Esophagus muscularis mucosa (tissue), 4 donors: ENCODE data around the gene PLCG1. TPM values are rescaled to one million over a fixed set of nuclear protein-coding genes. Genes with fewer than 3 reads are reported as not detected.

Experiments
- DNase-seq: peaks from one replicate; pipeline ENCODE4 v3.0.0-alpha.2; 2017; ENCODE audit errors: extremely low spot score
- H3K27ac ChIP-seq, 4 donors: fragments of 200-600 bp; sonication (generic); replicated peaks in 1 of 4; 1 replicate in 3 of 4; 2 replicates in 1 of 4; pipeline ENCODE4 v1.5.1; 2016 to 2019; ENCODE audit warnings: mild to moderate bottlenecking in 1 of 4
- H3K27me3 ChIP-seq, 4 donors: fragments of 200-600 bp; sonication (generic); one replicate each; pipeline versions ENCODE4 v1.5.1 to v1.6.0; 2016 to 2019
- H3K36me3 ChIP-seq, 4 donors: fragments of 200-600 bp; sonication (generic); one replicate each; pipeline ENCODE4 v1.5.1; 2016 to 2019
- H3K4me1 ChIP-seq, 4 donors: fragments of 200-600 bp; sonication (generic); one replicate each; pipeline ENCODE4 v1.5.1; 2016 to 2019
- H3K4me3 ChIP-seq, 4 donors: fragments of 200-600 bp; sonication (generic); 1 replicate in 2 of 4; 2 replicates in 2 of 4; pipeline ENCODE4 v1.5.1; 2016 to 2019; ENCODE audit warnings: mild to moderate bottlenecking in 4 of 4, moderate library complexity in 1 of 4
- H3K9me3 ChIP-seq, 4 donors: fragments of 200-600 bp; sonication (generic); 1 replicate in 3 of 4; 2 replicates in 1 of 4; pipeline ENCODE4 v1.5.1; 2016 to 2019
- CTCF ChIP-seq, 3 experiments: fragments of 200-600 bp in 2 of 3; fragments of 450-650 bp in 1 of 3; sonication (generic) in 2 of 3; IDR thresholded peaks; one replicate each; pipeline ENCODE4 v1.5.1; 2017 to 2019; ENCODE audit warnings: antibody characterized with exemption in 3 of 3, mild to moderate bottlenecking in 2 of 3, moderate library complexity in 1 of 3
- EP300 ChIP-seq: sonication (generic); formaldehyde crosslinking; IDR thresholded peaks from one replicate; pipeline ENCODE4 v1.6.1; 2017; ENCODE audit warnings: antibody characterized with exemption
- POLR2A ChIP-seq: fragments of 450-650 bp; IDR thresholded peaks from one replicate; pipeline ENCODE4 v1.6.1; 2017; ENCODE audit warnings: antibody characterized with exemption, moderate library complexity, mild to moderate bottlenecking, low read depth
- POLR2AphosphoS5 ChIP-seq, 2 donors: sonication (generic); formaldehyde crosslinking; IDR thresholded peaks; one replicate each; pipeline ENCODE4 v1.6.1; 2017; ENCODE audit warnings: antibody characterized with exemption in 2 of 2
- WGBS: methylation state at CpG from one replicate; pipeline ENCODE4 v1.1.5; 2018; 5-methylcytosine and 5-hydroxymethylcytosine counted together
- intact Hi-C: fragments of 100-400 bp; cut with DNase I; formaldehyde crosslinking; loops from one replicate; pipeline ENCODE4 v1.15.1; 2023
- total RNA-seq, 4 donors: library from RNA; depleted of rRNA; stranded (reverse); fragments of >200 nt; gene quantifications; one replicate each; pipeline versions ENCODE4 v1.1.0 to v1.2.1, GENCODE V29; 2016

PLCG1 gene
- total RNA-seq, 4 donors from 2014 or later = 68.4 to 119 (median 82.5) TPM

GRCh38 chr20:41108531-41108930 is 28.8 kb upstream of the PLCG1 start:
- no peaks in the 10 kb centered on the region for H3K27me3 ChIP-seq
- H3K36me3 ChIP-seq = peaks cover 8 to 88% (median 49%) of the 10 kb centered on the region in 4 donors
- H3K4me3 ChIP-seq = no peak overlapping the region
- no peak overlapping the region for H3K27ac ChIP-seq
- 87% methylated on average over 1 of the region's 1 CpG for WGBS
- DNase-seq = no peak
- no peaks in the 10 kb centered on the region for H3K9me3 ChIP-seq
- intact Hi-C loops = no loop called here
- H3K4me1 ChIP-seq = no peaks in the 10 kb centered on the region
- TF ChIP-seq CTCF (IDR thresholded peaks at IDR 0.05) (no peak), POLR2AphosphoS5 (IDR thresholded peaks at IDR 0.05) (no peak), EP300 (no peak), POLR2A (no peak)

GRCh38 chr20:41110012-41110411 is 27.3 kb upstream of the PLCG1 start:
- intact Hi-C loops = no loop called here
- WGBS = 95% methylated on average over 11 of the region's 11 CpGs
- Histone ChIP-seq H3K9me3 (no peaks in the 10 kb centered on the region), H3K36me3 (peaks cover 21 to 88% (median 50%) of the 10 kb centered on the region in 4 donors), H3K27ac (no peak overlapping the region), H3K27me3 (no peaks in the 10 kb centered on the region), H3K4me3 (no peak overlapping the region), H3K4me1 (no peaks in the 10 kb centered on the region)
- DNase-seq = no peak
- TF ChIP-seq EP300 (no peak), CTCF (IDR thresholded peaks at IDR 0.05) (no peak), POLR2AphosphoS5 (IDR thresholded peaks at IDR 0.05) (no peak), POLR2A (no peak)

GRCh38 chr20:41110930-41111577 is 26.3 kb upstream of the PLCG1 start:
- Histone ChIP-seq H3K27me3 (no peaks in the 10 kb centered on the region), H3K9me3 (no peaks in the 10 kb centered on the region), H3K27ac (no peak overlapping the region), H3K36me3 (peaks cover 32 to 90% (median 60%) of the 10 kb centered on the region in 4 donors), H3K4me3 (no peak overlapping the region), H3K4me1 (no peaks in the 10 kb centered on the region)
- intact Hi-C loops = no loop called here
- DNase-seq = no peak
- no peak for TF ChIP-seq CTCF (IDR thresholded peaks at IDR 0.05)
- TF ChIP-seq EP300 = no peak
- no peak for TF ChIP-seq POLR2A
- TF ChIP-seq POLR2AphosphoS5 (IDR thresholded peaks at IDR 0.05) = no peak
- WGBS = 91% methylated on average over 5 of the region's 5 CpGs

DNA sequence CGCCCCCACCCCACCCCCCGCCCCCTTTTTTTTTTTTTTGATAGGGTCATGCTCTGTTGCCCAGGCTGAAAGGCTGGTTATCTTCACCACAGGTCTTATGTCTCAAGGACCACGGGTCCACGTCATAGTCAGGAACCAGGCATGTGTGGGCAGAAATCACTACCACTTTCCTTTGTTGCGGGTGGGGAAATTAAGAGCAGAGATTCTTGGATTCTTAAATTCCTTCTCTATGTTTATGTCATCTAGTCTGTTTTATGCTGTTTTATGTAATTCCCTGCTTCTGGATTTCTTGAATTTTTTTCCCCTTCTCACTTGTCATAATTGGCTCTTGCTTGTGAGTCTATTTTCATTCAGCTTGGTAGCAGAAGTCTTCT is 25.8 kb upstream of the PLCG1 start:
- H3K9me3 ChIP-seq = no peaks in the 10 kb centered on the region
- no peak overlapping the region for H3K4me3 ChIP-seq
- H3K36me3 ChIP-seq = peaks cover 37 to 95% (median 65%) of the 10 kb centered on the region in 4 donors
- intact Hi-C loops = no loop called here
- TF ChIP-seq CTCF (IDR thresholded peaks at IDR 0.05) = no peak
- TF ChIP-seq EP300 = no peak
- no peak for TF ChIP-seq POLR2AphosphoS5 (IDR thresholded peaks at IDR 0.05)
- no peak for TF ChIP-seq POLR2A
- H3K4me1 ChIP-seq = no peaks in the 10 kb centered on the region
- H3K27ac ChIP-seq = no peak overlapping the region
- 93% methylated on average over 5 of the region's 5 CpGs for WGBS
- no peaks in the 10 kb centered on the region for H3K27me3 ChIP-seq
- no peak for DNase-seq
